ENCODE results near the gene ZSWIM5.
"Not testable (repeated sequence)": the region's sequence is repeated elsewhere in the genome, so short reads cannot be mapped to it uniquely, and the experiment has no call there.

The ZSWIM5 gene

GRCh38 chr1:45008076-45008475 lies 198.3 kb downstream of the ZSWIM5 start:
- no peak for TF ChIP-seq CTCF (IDR thresholded peaks at IDR 0.05; ENCODE audit: extremely low read depth, missing control alignments)
- DNase-seq (ENCODE audit: low spot score): no peak

DNA sequence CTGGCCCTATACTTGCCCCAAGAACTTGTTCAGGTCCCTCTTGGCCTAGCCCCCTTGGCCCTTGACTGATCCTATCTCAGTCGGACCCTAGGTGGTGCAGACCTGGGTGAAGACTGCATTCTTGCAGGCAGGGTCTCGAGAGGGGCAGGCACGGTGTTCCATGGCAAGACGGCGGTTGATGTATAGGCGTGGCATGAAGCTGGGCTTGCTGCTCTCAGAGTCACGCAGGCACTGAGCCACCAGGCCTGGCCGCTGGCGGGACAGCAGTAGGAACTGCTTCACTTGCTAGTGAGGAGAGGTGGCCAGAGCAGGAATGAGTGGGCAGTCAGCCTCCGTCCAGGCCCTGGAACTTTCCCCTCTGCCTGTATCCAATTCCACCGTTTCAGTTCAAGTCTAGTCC lies 199.1 kb downstream of the ZSWIM5 start:
- no peak for DNase-seq (ENCODE audit: low spot score)
- TF ChIP-seq CTCF (IDR thresholded peaks at IDR 0.05; ENCODE audit: extremely low read depth, missing control alignments): no peak

DNA sequence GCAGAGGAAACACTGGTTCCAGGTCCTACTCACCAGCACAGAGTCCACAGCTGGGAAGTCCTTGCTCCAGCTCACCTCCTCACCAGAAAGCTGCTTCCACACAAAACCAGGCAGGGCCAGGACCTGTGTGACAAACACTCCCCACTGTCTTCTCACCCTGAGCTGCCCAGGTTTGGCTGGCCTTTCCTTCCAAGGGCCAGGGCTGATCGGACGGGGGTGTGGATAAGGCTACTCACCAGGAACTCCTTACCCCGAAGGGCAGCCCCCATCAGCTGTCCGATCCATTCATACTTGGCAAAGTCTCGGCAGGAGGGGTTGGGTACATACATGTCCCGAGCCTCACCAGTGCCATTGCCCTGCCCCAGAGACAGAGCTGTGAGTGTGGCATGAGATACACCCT lies 200.6 kb downstream of the ZSWIM5 start:
- TF ChIP-seq CTCF (IDR thresholded peaks at IDR 0.05; ENCODE audit: extremely low read depth, missing control alignments): no peak
- no peak for DNase-seq (ENCODE audit: low spot score)

DNA sequence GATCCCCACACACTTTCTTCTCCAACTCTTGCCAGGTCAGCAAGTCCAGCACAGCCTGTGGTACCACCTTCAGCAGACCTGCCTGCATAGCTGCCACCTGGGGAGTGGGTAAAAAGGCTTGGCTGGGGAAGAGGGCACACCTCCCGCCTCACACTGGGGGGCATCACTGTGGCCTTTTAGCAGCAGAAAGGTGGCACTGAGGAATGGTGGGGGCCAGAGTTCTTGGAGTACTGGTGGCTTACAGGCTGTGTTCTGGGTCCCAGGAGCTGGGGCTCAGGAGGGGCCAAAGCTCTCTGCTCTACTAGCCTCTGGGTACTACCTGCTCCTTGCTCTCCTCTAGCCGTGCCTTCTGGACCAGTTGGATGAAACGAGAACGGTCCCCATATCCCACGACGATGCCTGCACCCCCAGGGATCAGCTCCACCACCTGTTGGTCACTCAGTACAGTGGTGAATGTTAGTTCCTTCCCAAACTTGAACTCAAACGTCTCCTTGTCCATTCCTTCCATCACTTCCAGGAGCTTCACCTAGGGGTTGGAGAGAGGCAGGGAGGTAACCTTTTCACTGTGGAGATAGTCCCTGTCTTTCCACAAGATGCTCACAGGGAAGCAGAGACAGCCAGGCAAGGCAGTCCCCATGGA lies 202.0 kb downstream of the ZSWIM5 start:
- no peak for TF ChIP-seq CTCF (IDR thresholded peaks at IDR 0.05; ENCODE audit: extremely low read depth, missing control alignments)

DNA sequence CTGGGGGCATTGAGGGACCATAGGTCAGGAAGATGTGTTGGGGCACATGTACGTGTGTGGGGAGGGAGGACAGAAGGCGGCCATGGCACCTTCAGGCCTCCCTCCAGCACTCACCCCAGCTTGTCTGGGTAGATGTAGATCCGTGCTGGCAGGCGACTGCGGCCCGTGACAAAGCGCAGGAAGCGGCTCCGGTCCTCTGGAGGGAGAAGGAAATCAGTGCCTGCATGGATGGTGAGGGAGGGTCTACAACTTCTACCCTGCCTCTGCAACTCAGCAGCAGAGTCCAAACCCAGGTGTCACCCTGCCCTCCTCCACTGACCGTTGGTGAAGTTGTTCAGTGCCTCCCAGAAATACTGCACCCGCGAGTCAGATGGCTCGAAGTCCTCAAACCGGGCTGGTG lies 202.7 kb downstream of the ZSWIM5 start:
- DNase-seq (ENCODE audit: low spot score): no peak
- TF ChIP-seq CTCF (IDR thresholded peaks at IDR 0.05; ENCODE audit: extremely low read depth, missing control alignments): no peak

More for the DNA sequence above, 202.0 kb downstream of the ZSWIM5 start:
- DNase-seq (ENCODE audit: low spot score): no peak

- no peak for TF ChIP-seq CTCF (IDR thresholded peaks at IDR 0.05; ENCODE audit: extremely low read depth, missing control alignments)
- no peak for DNase-seq (ENCODE audit: low spot score)
These were observed 203.5 kb downstream of the ZSWIM5 start for GRCh38 chr1:45002650-45003645.

- DNase-seq (ENCODE audit: low spot score): not testable (repeated sequence)
These were observed 204.8 kb downstream of the ZSWIM5 start for GRCh38 chr1:45001576-45001975.

All from GM20000 (cell line).